ENCODE results near the gene CCDC30.

The CCDC30 gene

DNA sequence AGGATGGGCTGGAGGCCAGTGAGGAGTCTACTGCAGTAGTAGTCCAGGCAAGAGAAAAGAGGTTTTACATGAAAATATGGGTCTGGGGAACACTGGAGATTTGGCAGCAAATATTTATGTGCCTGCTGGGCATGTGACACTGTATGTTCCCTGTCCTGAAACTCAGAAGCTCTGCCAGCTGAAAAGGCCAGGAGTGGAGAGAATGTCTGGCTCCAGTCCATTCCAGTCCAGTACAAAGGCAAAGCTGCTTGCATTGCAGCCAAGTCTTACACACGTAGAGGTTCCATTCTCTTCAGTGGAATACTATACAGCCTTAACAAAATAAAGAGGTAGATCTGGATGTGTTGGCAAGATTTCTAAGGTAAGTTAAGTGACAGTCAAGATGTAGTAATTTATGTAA is 211.6 kb downstream of the CCDC30 start:
- H2AFZ ChIP-seq: no peak overlapping the region
- no peaks in the 10 kb centered on the region for H3K4me1 ChIP-seq
- TF ChIP-seq, protein P1, sequence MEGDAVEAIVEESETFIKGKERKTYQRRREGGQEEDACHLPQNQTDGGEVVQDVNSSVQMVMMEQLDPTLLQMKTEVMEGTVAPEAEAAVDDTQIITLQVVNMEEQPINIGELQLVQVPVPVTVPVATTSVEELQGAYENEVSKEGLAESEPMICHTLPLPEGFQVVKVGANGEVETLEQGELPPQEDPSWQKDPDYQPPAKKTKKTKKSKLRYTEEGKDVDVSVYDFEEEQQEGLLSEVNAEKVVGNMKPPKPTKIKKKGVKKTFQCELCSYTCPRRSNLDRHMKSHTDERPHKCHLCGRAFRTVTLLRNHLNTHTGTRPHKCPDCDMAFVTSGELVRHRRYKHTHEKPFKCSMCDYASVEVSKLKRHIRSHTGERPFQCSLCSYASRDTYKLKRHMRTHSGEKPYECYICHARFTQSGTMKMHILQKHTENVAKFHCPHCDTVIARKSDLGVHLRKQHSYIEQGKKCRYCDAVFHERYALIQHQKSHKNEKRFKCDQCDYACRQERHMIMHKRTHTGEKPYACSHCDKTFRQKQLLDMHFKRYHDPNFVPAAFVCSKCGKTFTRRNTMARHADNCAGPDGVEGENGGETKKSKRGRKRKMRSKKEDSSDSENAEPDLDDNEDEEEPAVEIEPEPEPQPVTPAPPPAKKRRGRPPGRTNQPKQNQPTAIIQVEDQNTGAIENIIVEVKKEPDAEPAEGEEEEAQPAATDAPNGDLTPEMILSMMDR (IDR thresholded peaks at IDR 0.05): no peak
- H3K79me2 ChIP-seq: no peaks in the 10 kb centered on the region
- no peak overlapping the region for H3K4me3 ChIP-seq (ENCODE audit: low read depth, low read length)
- no peak overlapping the region for H3K27ac ChIP-seq
- H3K27me3 ChIP-seq (ENCODE audit: control insufficient read depth, insufficient read depth, low read length): no peaks in the 10 kb centered on the region
- no peaks in the 10 kb centered on the region for H3K9me3 ChIP-seq (ENCODE audit: control insufficient read depth, low read length)
- H3K36me3 ChIP-seq (ENCODE audit: control insufficient read depth, insufficient read depth, low read length): no peaks in the 10 kb centered on the region
- H3K9ac ChIP-seq: no peak overlapping the region
- H3K4me2 ChIP-seq (ENCODE audit: low read length): no peak overlapping the region

DNA sequence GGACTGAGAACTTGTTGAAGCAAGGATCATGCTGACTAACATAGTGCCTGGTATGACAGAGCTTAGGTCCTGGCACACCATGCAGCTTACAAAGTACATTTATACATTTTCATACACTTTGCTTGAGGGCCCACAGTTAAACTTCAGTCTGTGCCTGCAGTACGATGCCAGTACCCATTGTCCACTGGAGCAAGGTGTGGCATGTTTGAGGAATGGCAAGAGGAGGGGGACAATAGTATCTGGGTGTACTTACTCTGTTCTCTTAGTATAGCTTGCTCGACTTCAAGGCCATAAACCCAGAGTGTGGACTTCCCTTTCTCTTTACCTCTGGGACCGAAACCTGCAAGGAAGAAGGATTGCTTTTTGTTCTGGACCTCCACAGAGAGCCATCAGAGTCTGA is 212.4 kb downstream of the CCDC30 start:
- H3K27me3 ChIP-seq (ENCODE audit: control insufficient read depth, insufficient read depth, low read length): no peaks in the 10 kb centered on the region
- H3K27ac ChIP-seq: no peak overlapping the region

DNA sequence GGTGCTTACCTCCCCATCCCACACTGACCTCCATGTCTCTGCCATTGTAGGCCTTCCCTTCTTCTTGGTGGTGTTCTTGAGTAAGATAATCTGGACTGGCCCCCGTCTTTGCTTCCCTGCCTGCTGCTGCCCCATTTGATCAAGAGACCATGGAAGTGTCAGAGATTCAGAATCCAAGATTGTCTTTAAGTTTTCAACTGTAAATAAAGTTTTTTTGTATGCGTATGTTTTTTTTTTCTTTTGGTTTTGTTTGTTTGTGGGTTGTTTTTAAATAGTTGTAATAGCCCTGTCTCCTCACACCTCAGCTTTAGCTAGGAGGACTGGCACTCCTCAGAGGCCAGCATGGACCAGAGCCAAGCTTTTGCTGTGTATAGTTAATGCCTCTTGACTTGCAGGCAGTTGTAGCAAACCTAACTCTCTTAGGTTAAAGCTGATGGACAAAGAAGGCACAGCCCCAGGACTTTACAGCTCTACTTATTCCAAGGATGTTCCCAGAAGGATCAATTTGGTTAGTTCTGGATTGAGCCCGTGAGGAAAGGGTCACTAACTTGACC is 213.5 kb downstream of the CCDC30 start:
- Histone ChIP-seq H3K9ac (no peak overlapping the region), H3K9me3 (ENCODE audit: control insufficient read depth, low read length) (no peaks in the 10 kb centered on the region), H3K27me3 (ENCODE audit: control insufficient read depth, insufficient read depth, low read length) (no peaks in the 10 kb centered on the region), H3K4me2 (ENCODE audit: low read length) (no peak overlapping the region), H3K4me3 (ENCODE audit: low read depth, low read length) (no peak overlapping the region), H2AFZ (no peak overlapping the region), H3K4me1 (no peaks in the 10 kb centered on the region), H3K27ac (no peak overlapping the region), H3K79me2 (no peaks in the 10 kb centered on the region), H3K36me3 (ENCODE audit: control insufficient read depth, insufficient read depth, low read length) (no peaks in the 10 kb centered on the region)
- TF ChIP-seq, protein P1 (IDR thresholded peaks at IDR 0.05): no peak

More for the DNA sequence above, 212.4 kb downstream of the CCDC30 start:
- Histone ChIP-seq H3K79me2 (no peaks in the 10 kb centered on the region), H3K4me3 (ENCODE audit: low read depth, low read length) (no peak overlapping the region), H3K4me2 (ENCODE audit: low read length) (no peak overlapping the region), H3K9ac (no peak overlapping the region), H3K36me3 (ENCODE audit: control insufficient read depth, insufficient read depth, low read length) (no peaks in the 10 kb centered on the region), H3K4me1 (no peaks in the 10 kb centered on the region), H2AFZ (no peak overlapping the region), H3K9me3 (ENCODE audit: control insufficient read depth, low read length) (no peaks in the 10 kb centered on the region)
- TF ChIP-seq, protein P1 (IDR thresholded peaks at IDR 0.05): no peak

DNA sequence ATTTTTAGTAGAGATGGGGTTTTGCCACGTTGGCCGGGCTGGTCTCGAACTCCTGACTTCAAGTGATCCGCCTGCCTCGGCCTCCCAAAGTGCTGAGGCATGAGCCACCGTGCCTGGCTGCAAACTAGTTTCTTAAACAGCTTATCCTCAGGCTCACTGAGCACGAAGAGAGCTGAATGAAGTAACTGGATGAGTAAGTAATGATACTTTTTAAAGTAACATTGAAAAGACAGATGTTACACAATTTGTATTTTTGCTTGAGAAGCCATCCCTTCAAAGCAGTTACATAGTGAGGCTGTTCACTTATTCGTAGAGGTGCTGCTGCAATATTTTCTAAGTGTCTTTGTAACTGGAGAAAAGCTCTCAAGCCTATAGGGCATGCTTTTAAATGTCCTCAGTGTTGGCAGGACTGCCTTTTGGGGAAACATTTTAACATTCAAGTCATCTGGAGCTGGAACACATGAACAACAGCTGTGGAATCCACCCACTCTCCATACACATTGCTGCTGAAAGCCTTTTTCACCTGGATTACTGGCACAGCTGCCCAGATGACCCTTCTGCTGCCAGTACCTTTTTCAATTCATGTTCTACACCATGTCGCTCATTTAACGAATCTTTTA is 216.4 kb downstream of the CCDC30 start:
- Histone ChIP-seq H3K4me1 (peaks cover 4% of the 10 kb centered on the region), H3K79me2 (peaks cover 10% of the 10 kb centered on the region), H3K4me3 (ENCODE audit: low read depth, low read length) (no peak overlapping the region), H3K9ac (no peak overlapping the region), H3K4me2 (ENCODE audit: low read length) (no peak overlapping the region), H3K9me3 (ENCODE audit: control insufficient read depth, low read length) (no peaks in the 10 kb centered on the region), H3K27me3 (ENCODE audit: control insufficient read depth, insufficient read depth, low read length) (no peaks in the 10 kb centered on the region), H3K36me3 (ENCODE audit: control insufficient read depth, insufficient read depth, low read length) (no peaks in the 10 kb centered on the region), H3K27ac (no peak overlapping the region), H2AFZ (no peak overlapping the region)
- TF ChIP-seq, protein P1 (IDR thresholded peaks at IDR 0.05): no peak

DNA sequence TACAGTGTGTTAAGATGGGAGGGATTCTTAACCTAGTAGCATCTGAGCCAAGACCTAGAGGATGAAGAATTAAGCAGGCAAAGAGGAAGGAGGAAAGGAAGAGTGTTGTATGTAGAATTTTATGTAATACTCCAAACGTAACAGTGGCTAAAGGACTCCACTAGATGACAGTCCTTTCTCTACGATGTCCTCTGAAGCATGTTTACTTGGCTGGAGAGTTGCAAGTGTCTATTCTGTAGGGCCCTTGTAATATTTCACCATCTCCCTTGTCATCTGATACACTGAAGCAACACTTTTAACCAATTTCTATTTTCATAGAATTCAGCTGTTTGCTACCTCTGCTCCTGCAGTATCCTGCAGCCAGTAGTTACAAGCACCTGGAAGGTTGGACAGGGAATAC is 217.0 kb downstream of the CCDC30 start:
- Histone ChIP-seq H2AFZ (no peak overlapping the region), H3K4me1 (peaks cover 8% of the 10 kb centered on the region), H3K79me2 (peaks cover 16% of the 10 kb centered on the region), H3K9ac (no peak overlapping the region), H3K9me3 (ENCODE audit: control insufficient read depth, low read length) (no peaks in the 10 kb centered on the region), H3K27me3 (ENCODE audit: control insufficient read depth, insufficient read depth, low read length) (no peaks in the 10 kb centered on the region), H3K4me2 (ENCODE audit: low read length) (no peak overlapping the region), H3K4me3 (ENCODE audit: low read depth, low read length) (no peak overlapping the region), H3K27ac (no peak overlapping the region), H3K36me3 (ENCODE audit: control insufficient read depth, insufficient read depth, low read length) (no peaks in the 10 kb centered on the region)
- TF ChIP-seq, protein P1 (IDR thresholded peaks at IDR 0.05): no peak
